GM12878 (cell line): Measurements from ENCODE around the gene FAM181B. TPM values are rescaled to one million over a fixed set of nuclear protein-coding genes. Genes with fewer than 3 reads are reported as not detected.

Experiments used
- ATAC-seq: fragments of 200-7000 bp; cut with Tn5 transposase; 3 replicates; pipeline ENCODE4 v1.9.1; 2020; ENCODE audit warnings: mild to moderate bottlenecking, moderate library complexity
- BruUV-seq: library from RNA; stranded (reverse); fragments of 400-500 nt; replicated peaks from 2 replicates; lab custom pipeline; 2021; lab: Mats Ljungman, UMichigan
- CTCF ChIA-PET: fragments of 300-600 bp; sonication (Branson Sonifier 250); formaldehyde crosslinking; extraction: SDS; loops from one replicate; lab custom pipeline; 2021; ENCODE audit warnings: inconsistent platforms; lab: Yijun Ruan, JAX
- POLR2A ChIA-PET: fragments of 350-600 bp; formaldehyde crosslinking; extraction: SDS; loops from one replicate; lab custom pipeline; 2021; ENCODE audit warnings: inconsistent platforms; lab: Charles Lee
- RAD21 ChIA-PET: fragments of 300-600 bp; sonication (Branson Sonifier 250); formaldehyde crosslinking; loops from one replicate; lab custom pipeline; 2023; ENCODE audit warnings: antibody characterized with exemption; ENCODE audit not compliant: unreplicated experiment; lab: Charles Lee
- SMC1A ChIA-PET: fragments of 300-600 bp; sonication (Branson Sonifier 250); formaldehyde crosslinking; loops from one replicate; lab custom pipeline; 2023; ENCODE audit not compliant: unreplicated experiment, uncharacterized antibody; lab: Charles Lee
- DNase-seq: peaks from one replicate; pipeline ENCODE4 v3.0.0-alpha.2; 2011; ENCODE audit warnings: low read depth, low spot score
- FAIRE-seq: peaks from 3 replicates; lab custom pipeline; 2011; peaks lifted over from hg19 to GRCh38; lab: Jason Lieb, UNC
- H2AFZ ChIP-seq: 2 replicates; pipeline ENCODE4 v1.6.0; 2011; ENCODE audit warnings: low read depth, low read length, control low read depth; ENCODE audit not compliant: control insufficient read depth
- H3K27ac ChIP-seq: 2 replicates; pipeline ENCODE4 v1.5.1; 2011; ENCODE audit warnings: control low read depth; ENCODE audit not compliant: control insufficient read depth, insufficient read depth
- H3K27me3 ChIP-seq, 2 experiments: replicated peaks in 1 of 2; 2 replicates each; pipeline versions ENCODE4 v1.6.0 to v1.6.1; 2011; ENCODE audit warnings: low read length in 1 of 2; ENCODE audit not compliant: control insufficient read depth in 2 of 2, insufficient read depth in 2 of 2
- H3K36me3 ChIP-seq, 2 experiments: 2 replicates each; pipeline ENCODE4 v1.5.1; 2011; ENCODE audit warnings: low read length in 1 of 2; ENCODE audit not compliant: control insufficient read depth in 2 of 2, insufficient read depth in 2 of 2
- H3K4me1 ChIP-seq: 2 replicates; pipeline ENCODE4 v1.6.1; 2011; ENCODE audit warnings: mild to moderate bottlenecking, low read length, moderate library complexity, mixed read lengths; ENCODE audit not compliant: control insufficient read depth, insufficient read depth
- H3K4me2 ChIP-seq: 2 replicates; pipeline ENCODE4 v1.6.0; 2011; ENCODE audit warnings: control low read depth; ENCODE audit not compliant: control insufficient read depth, insufficient read depth
- H3K4me3 ChIP-seq: fragments of 200-600 bp; sonication (generic); 2 replicates; pipeline ENCODE4 v1.5.1; 2016
- H3K79me2 ChIP-seq: 2 replicates; pipeline ENCODE4 v1.6.0; 2011; ENCODE audit warnings: low read length; ENCODE audit not compliant: control insufficient read depth, insufficient read depth
- H3K9ac ChIP-seq: 2 replicates; pipeline ENCODE4 v1.8.0; 2011; ENCODE audit warnings: low read length, control low read depth, mixed read lengths; ENCODE audit not compliant: control insufficient read depth, insufficient read depth
- H3K9me3 ChIP-seq: replicated peaks from 3 replicates; pipeline ENCODE4 v1.5.1; 2011; ENCODE audit warnings: mild to moderate bottlenecking, low read length; ENCODE audit not compliant: control insufficient read depth, insufficient read depth
- H4K20me1 ChIP-seq: 2 replicates; pipeline ENCODE4 v1.6.0; 2011; ENCODE audit not compliant: control insufficient read depth, insufficient read depth
- JUND ChIP-seq: IDR thresholded peaks from 2 replicates; pipeline ENCODE4 v1.6.1; 2012; ENCODE audit warnings: low read depth, mild to moderate bottlenecking, low read length, improper control_type of control experiment, moderate library complexity
- KAT2A ChIP-seq: conservative IDR thresholded peaks from 2 replicates; pipeline ENCODE4 v1.6.1; 2011; ENCODE audit warnings: low read depth, low read length; ENCODE audit not compliant: control insufficient read depth
- ZBTB40 ChIP-seq: fragments of 450-650 bp; IDR thresholded peaks from 2 replicates; pipeline ENCODE4 v1.6.1; 2016; ENCODE audit warnings: mild to moderate bottlenecking, moderate library complexity, borderline replicate concordance
- WGBS: methylation state at CpG from one replicate; pipeline ENCODE4 v1.1.6; 2016; ENCODE audit warnings: low lambda C conversion rate; ENCODE audit not compliant: insufficient replicate concordance, insufficient coverage; ENCODE audit errors: missing lambda C conversion rate; 5-methylcytosine and 5-hydroxymethylcytosine counted together
- in situ Hi-C: fragments of 300-500 bp; cut with MboI; formaldehyde crosslinking; loops from 9 replicates; pipeline ENCODE4 v1.14.3; 2018; ENCODE audit warnings: mixed read lengths
- intact Hi-C: fragments of 100-400 bp; cut with micrococcal nuclease; formaldehyde crosslinking; loops from one replicate; pipeline ENCODE4 v1.14.2; 2022; ENCODE audit not compliant: unreplicated experiment
- polyA plus RNA-seq, 11 experiments: library from polyadenylated mRNA; depleted of rRNA in 4 of 11; unstranded in 6 of 11; stranded (reverse) in 5 of 11; fragments of >200 nt; fragmentation: Nextera tagmentation in 4 of 11; fragmentation: Illumina TruSeq in 1 of 11; extraction: Ambion mirVana in 4 of 11; extraction: Trizol in 1 of 11; gene quantifications; 1 replicate in 1 of 11; 2 replicates in 10 of 11; pipeline versions ENCODE4 v1.2.1 to v1.2.3, GENCODE V29; 2011 to 2016; ENCODE audit warnings: inconsistent platforms in 2 of 11, missing spikeins in 2 of 11, low read depth in 1 of 11
- total RNA-seq, 4 experiments: library from RNA; depleted of rRNA in 3 of 4; stranded (reverse); fragments of >200 nt in 3 of 4; fragmentation: Illumina TruSeq in 1 of 4; extraction: Trizol in 1 of 4; gene quantifications; 2 replicates each; pipeline versions ENCODE4 v1.2.1 to v1.2.3, GENCODE V29; 2013 to 2021
- TF ChIP-seq, protein P1 (sequence below), 3 experiments: IDR thresholded peaks in 2 of 3; conservative IDR thresholded peaks in 1 of 3; 2 replicates each; pipeline ENCODE4 v1.5.1; 2011; ENCODE audit warnings: low read depth in 3 of 3, low read length in 3 of 3, mild to moderate bottlenecking in 3 of 3, control low read depth in 2 of 3, moderate library complexity in 2 of 3, inconsistent platforms in 1 of 3, mixed read lengths in 1 of 3; ENCODE audit not compliant: control insufficient read depth in 2 of 3, insufficient read depth in 1 of 3; ENCODE audit errors: extremely low read depth in 1 of 3

Gene FAM181B
- total and polyA plus RNA-seq, 10 of the 15 experiments (the other 5 are each of a cell fraction or from before 2014, with no cell fraction given): not detected

DNA sequence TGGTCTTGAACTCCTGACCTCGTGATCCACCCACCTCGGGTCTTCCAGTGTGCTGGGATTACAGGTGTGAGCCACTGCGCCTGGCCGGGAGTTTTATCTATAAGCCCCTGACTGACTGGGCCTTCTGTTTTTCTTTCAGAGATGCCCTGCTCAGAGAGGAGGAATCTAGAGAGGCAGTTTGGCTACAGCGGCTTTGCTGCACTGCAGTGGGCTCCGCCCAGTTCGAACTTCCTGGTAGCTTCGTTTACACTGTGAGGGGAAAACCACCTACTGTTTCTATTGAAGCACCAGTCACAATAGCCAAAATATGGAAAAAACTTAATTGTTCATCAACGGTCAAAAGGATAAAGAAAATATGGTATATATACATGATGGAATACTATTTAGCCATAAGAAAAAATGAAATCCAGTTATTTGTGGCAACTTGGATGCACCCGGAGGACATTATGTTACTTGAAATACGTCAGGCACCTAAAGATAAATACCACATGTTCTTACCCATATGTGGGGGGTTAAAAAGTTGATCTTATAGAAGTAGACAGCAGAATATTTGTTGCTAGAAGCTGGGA, 31.9 kb upstream of the FAM181B start:
- Histone ChIP-seq H4K20me1 (no peaks in the 10 kb centered on the region), H3K36me3 (no peaks in the 10 kb centered on the region), H3K27me3 (no peaks in the 10 kb centered on the region; a peak in 1 of 4 replicates), H3K79me2 (no peaks in the 10 kb centered on the region), H3K9ac (no peak overlapping the region), H2AFZ (no peak overlapping the region), H3K4me1 (no peaks in the 10 kb centered on the region), H3K4me2 (no peak overlapping the region), H3K27ac (no peak overlapping the region), H3K4me3 (no peak overlapping the region), H3K9me3 (no peaks in the 10 kb centered on the region)
- in situ Hi-C loops: no loop called here
- ChIA-PET RAD21 (interaction anchor here (1.7 kb wide), 1 partner anchor 14 kb away, joined by 4 read pairs; no protein-coding TSS in a partner anchor), POLR2A (interaction anchor here (1.9 kb wide), 1 partner anchor 8 kb away, joined by 6 read pairs; no protein-coding TSS in a partner anchor), SMC1A (interaction anchor here (2.1 kb wide), 1 partner anchor 10 kb away, joined by 5 read pairs; no protein-coding TSS in a partner anchor), CTCF (no interaction called here)
- WGBS: 68% methylated on average over 11 of the region's 11 CpGs
- DNase-seq: no peak
- no TSS peak for BruUV-seq
- intact Hi-C loops: no loop called here
- no peak for FAIRE-seq
- no peak for TF ChIP-seq JUND
- no peak for TF ChIP-seq ZBTB40
- TF ChIP-seq, protein P1, sequence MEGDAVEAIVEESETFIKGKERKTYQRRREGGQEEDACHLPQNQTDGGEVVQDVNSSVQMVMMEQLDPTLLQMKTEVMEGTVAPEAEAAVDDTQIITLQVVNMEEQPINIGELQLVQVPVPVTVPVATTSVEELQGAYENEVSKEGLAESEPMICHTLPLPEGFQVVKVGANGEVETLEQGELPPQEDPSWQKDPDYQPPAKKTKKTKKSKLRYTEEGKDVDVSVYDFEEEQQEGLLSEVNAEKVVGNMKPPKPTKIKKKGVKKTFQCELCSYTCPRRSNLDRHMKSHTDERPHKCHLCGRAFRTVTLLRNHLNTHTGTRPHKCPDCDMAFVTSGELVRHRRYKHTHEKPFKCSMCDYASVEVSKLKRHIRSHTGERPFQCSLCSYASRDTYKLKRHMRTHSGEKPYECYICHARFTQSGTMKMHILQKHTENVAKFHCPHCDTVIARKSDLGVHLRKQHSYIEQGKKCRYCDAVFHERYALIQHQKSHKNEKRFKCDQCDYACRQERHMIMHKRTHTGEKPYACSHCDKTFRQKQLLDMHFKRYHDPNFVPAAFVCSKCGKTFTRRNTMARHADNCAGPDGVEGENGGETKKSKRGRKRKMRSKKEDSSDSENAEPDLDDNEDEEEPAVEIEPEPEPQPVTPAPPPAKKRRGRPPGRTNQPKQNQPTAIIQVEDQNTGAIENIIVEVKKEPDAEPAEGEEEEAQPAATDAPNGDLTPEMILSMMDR (IDR thresholded peaks at IDR 0.05 in 2 of 3, conservative IDR thresholded peaks at IDR 0.05 in 1 of 3; ENCODE audit: control insufficient read depth in 2 of 3, extremely low read depth in 1 of 3, insufficient read depth in 1 of 3, low read depth in 3 of 3, low read length in 3 of 3): no peak
- TF ChIP-seq KAT2A: no peak
- ATAC-seq: peak; percentile 49; the same call in 2 of the 3 replicates
